Measurements from ENCODE around the gene ARHGEF2.
A peak's percentile ranks its signal among the peaks of the same experiment; 100 is the strongest.

DNA sequence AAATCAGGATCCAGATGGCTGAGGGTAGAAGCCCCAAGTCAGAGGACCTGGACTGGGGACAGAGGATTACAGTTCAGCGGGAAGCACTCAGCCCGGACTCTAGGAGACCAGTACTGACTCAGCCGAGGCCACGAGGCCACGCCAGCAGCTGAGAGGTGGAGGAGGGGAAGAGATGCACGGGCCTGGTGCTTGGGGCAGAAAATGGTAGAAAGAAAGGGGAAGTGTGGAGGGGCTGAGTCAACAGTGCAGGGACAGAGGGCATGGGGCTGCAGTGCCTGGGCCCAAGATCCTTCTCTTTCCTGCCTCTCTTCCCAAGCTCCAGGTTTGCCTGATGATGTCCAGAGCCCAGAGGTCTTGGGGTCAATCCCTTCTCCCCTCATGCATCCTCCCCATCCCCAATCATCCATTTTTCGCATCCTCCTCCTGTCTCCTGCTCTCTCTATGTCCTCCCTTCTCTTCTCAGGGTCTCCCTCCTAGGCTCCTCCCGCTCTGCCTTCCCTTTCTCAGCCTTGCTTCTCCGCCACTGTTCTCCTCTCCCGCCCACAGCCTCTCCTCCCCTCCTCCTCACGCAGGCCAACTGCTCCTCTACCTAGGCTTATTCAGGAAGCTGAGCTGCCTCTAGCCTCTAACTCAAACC is 7.7 kb downstream of the ARHGEF2 start:
- TF ChIP-seq, protein P1, sequence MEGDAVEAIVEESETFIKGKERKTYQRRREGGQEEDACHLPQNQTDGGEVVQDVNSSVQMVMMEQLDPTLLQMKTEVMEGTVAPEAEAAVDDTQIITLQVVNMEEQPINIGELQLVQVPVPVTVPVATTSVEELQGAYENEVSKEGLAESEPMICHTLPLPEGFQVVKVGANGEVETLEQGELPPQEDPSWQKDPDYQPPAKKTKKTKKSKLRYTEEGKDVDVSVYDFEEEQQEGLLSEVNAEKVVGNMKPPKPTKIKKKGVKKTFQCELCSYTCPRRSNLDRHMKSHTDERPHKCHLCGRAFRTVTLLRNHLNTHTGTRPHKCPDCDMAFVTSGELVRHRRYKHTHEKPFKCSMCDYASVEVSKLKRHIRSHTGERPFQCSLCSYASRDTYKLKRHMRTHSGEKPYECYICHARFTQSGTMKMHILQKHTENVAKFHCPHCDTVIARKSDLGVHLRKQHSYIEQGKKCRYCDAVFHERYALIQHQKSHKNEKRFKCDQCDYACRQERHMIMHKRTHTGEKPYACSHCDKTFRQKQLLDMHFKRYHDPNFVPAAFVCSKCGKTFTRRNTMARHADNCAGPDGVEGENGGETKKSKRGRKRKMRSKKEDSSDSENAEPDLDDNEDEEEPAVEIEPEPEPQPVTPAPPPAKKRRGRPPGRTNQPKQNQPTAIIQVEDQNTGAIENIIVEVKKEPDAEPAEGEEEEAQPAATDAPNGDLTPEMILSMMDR (IDR thresholded peaks at IDR 0.05; ENCODE audit: extremely low read depth in 1 of 2, insufficient read depth in 1 of 2, low read depth in 1 of 2, low read length in 2 of 2), result no peak
- TF ChIP-seq POLR2AphosphoS5 (IDR thresholded peaks at IDR 0.05; ENCODE audit: insufficient read depth, low read depth, low read length), result peak; percentile 85
- TF ChIP-seq POLR2A (IDR thresholded peaks at IDR 0.05; ENCODE audit: low read depth, low read length), result peak; percentile 74
- no peak for TF ChIP-seq GATA2 (IDR thresholded peaks at IDR 0.05; ENCODE audit: insufficient read depth, insufficient read length, low read depth, low read length)
- TF ChIP-seq, protein P2, sequence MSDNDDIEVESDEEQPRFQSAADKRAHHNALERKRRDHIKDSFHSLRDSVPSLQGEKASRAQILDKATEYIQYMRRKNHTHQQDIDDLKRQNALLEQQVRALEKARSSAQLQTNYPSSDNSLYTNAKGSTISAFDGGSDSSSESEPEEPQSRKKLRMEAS (IDR thresholded peaks at IDR 0.05; ENCODE audit: insufficient read depth, insufficient read length), result peak; percentile 63
- no peak for TF ChIP-seq EZH2 (IDR thresholded peaks at IDR 0.05; ENCODE audit: borderline replicate concordance, low read depth, low read length, severe bottlenecking)

Data from endothelial cell of umbilical vein (primary cell).